Esophagus squamous epithelium (tissue), 5 donors: ENCODE measurements around the gene ZC3H12A. TPM values are rescaled to one million over a fixed set of nuclear protein-coding genes. Genes with fewer than 3 reads are reported as not detected.

Experiments
- DNase-seq: peaks from one replicate; lab custom pipeline; 2025; lab: John Stamatoyannopoulos, UW
- H3K27ac ChIP-seq, 4 donors: fragments of 200-600 bp; sonication (generic); one replicate each; pipeline ENCODE4 v1.5.1; 2016 to 2019; ENCODE audit warnings: mild to moderate bottlenecking in 1 of 4
- H3K27me3 ChIP-seq, 4 donors: fragments of 200-600 bp; sonication (generic); 1 replicate in 3 of 4; 2 replicates in 1 of 4; pipeline versions ENCODE4 v1.5.1 to v1.6.0; 2017 to 2021; ENCODE audit warnings: antibody characterized with exemption in 1 of 4
- H3K36me3 ChIP-seq, 3 donors: fragments of 200-600 bp; sonication (generic); one replicate each; pipeline ENCODE4 v1.5.1; 2016 to 2019
- H3K4me1 ChIP-seq, 3 donors: fragments of 200-600 bp; sonication (generic); one replicate each; pipeline ENCODE4 v1.5.1; 2017 to 2019
- H3K4me3 ChIP-seq, 4 donors: fragments of 200-600 bp; sonication (generic); 1 replicate in 3 of 4; 2 replicates in 1 of 4; pipeline ENCODE4 v1.5.1; 2016 to 2019; ENCODE audit warnings: mild to moderate bottlenecking in 2 of 4, moderate library complexity in 1 of 4
- H3K9me3 ChIP-seq, 3 donors: fragments of 200-600 bp; sonication (generic); one replicate each; pipeline ENCODE4 v1.5.1; 2016 to 2019
- POLR2A ChIP-seq, 4 donors: fragments of 450-650 bp; IDR thresholded peaks; one replicate each; pipeline ENCODE4 v1.6.1; 2017; ENCODE audit warnings: antibody characterized with exemption in 4 of 4, mild to moderate bottlenecking in 4 of 4, moderate library complexity in 3 of 4
- WGBS, 2 donors: methylation state at CpG; one replicate each; pipeline ENCODE4 v1.1.5; 2018; 5-methylcytosine and 5-hydroxymethylcytosine counted together
- intact Hi-C: fragments of 100-400 bp; cut with DNase I; formaldehyde crosslinking; loops from one replicate; pipeline ENCODE4 v1.15.0; 2022
- total RNA-seq, 4 donors: library from RNA; depleted of rRNA; stranded (reverse); fragments of >200 nt; gene quantifications; one replicate each; pipeline ENCODE4 v1.1.0, GENCODE V29; 2016
- TF ChIP-seq, protein P1 (sequence below), 6 experiments: fragments of 450-650 bp in 4 of 6; fragments of 200-600 bp in 2 of 6; sonication (generic) in 2 of 6; IDR thresholded peaks; one replicate each; pipeline ENCODE4 v1.5.1; 2016 to 2019; ENCODE audit warnings: antibody characterized with exemption in 6 of 6, mild to moderate bottlenecking in 4 of 6, moderate library complexity in 4 of 6
- donor health status: DM: yes; HTN: yes; CAD: no.

ZC3H12A gene
- total RNA-seq, 4 donors from 2014 or later = 11.6 to 132 (median 49.0) TPM

- no peaks in the 10 kb centered on the region for H3K27me3 ChIP-seq
- peak overlapping the region; percentile 26 to 69 (median 62) for H3K27ac ChIP-seq
- H3K4me3 ChIP-seq = no peak overlapping the region
- intact Hi-C loops = no loop called here
- peaks cover 0 to 3% (median 0%) of the 10 kb centered on the region in 3 donors for H3K36me3 ChIP-seq
- no peak for DNase-seq
- 73 to 77% methylated on average over 5 to 6 of the region's 6 CpGs for WGBS, 2 donors
- no peaks in the 10 kb centered on the region for H3K9me3 ChIP-seq
- no peak for TF ChIP-seq POLR2A (IDR thresholded peaks at IDR 0.05)
- TF ChIP-seq, protein P1, sequence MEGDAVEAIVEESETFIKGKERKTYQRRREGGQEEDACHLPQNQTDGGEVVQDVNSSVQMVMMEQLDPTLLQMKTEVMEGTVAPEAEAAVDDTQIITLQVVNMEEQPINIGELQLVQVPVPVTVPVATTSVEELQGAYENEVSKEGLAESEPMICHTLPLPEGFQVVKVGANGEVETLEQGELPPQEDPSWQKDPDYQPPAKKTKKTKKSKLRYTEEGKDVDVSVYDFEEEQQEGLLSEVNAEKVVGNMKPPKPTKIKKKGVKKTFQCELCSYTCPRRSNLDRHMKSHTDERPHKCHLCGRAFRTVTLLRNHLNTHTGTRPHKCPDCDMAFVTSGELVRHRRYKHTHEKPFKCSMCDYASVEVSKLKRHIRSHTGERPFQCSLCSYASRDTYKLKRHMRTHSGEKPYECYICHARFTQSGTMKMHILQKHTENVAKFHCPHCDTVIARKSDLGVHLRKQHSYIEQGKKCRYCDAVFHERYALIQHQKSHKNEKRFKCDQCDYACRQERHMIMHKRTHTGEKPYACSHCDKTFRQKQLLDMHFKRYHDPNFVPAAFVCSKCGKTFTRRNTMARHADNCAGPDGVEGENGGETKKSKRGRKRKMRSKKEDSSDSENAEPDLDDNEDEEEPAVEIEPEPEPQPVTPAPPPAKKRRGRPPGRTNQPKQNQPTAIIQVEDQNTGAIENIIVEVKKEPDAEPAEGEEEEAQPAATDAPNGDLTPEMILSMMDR (IDR thresholded peaks at IDR 0.05) = no peak
- H3K4me1 ChIP-seq = peaks cover 0 to 22% (median 14%) of the 10 kb centered on the region in 3 donors
These were observed 8.5 kb upstream of the ZC3H12A start for GRCh38 chr1:37465593-37466517.

DNA sequence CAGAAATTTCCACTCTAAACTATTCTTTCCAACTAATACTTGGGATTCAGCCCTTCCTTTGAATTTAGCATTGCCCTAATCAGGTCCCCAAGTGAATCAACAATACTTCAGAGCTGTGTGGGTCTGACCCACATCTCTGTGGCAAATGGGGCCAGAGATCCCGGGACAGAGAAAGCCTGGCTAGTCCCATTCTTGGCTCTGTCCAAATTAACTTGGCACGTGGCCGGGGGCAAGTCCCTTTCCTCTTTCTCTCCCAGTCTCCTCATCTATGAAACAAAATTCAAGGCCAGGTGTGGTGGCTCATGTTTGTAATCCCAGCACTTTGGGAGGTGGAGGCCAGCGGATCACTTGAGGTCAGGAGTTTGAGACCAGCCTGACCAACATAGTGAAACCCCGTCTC lies 6.3 kb upstream of the ZC3H12A start:
- intact Hi-C loops = no loop called here
- Histone ChIP-seq H3K36me3 (no peaks in the 10 kb centered on the region), H3K9me3 (no peaks in the 10 kb centered on the region), H3K27ac (no peak overlapping the region), H3K4me3 (no peak overlapping the region), H3K27me3 (no peaks in the 10 kb centered on the region), H3K4me1 (peaks cover 14 to 43% (median 36%) of the 10 kb centered on the region in 3 donors)
- 81 to 94% methylated on average over 5 of the region's 5 CpGs for WGBS, 2 donors
- no peak for DNase-seq
- no peak for TF ChIP-seq POLR2A (IDR thresholded peaks at IDR 0.05)
- TF ChIP-seq, protein P1 (IDR thresholded peaks at IDR 0.05) = no peak

DNA sequence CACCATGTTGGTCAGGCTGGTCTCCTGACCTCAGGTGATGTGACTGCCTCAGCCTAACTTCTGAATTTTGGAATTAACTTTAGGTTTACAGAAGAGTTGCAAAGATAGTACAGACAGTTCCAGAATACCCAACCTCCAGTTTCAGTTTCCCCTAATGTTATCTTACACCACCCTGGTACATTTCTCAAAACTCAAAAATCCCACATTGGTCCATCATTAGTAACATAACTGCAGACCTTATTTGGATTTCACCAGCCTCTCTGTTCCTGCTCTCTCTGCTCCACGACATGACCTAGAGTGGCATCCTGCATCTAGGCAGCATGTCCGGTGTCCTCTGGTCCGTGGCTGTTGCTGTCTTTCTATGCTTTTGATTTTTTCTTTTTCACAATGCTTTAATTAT lies 5.0 kb upstream of the ZC3H12A start:
- H3K36me3 ChIP-seq = no peaks in the 10 kb centered on the region
- H3K9me3 ChIP-seq = no peaks in the 10 kb centered on the region
- TF ChIP-seq POLR2A (IDR thresholded peaks at IDR 0.05) = no peak
- TF ChIP-seq, protein P1 (IDR thresholded peaks at IDR 0.05) = no peak
- no peak overlapping the region for H3K27ac ChIP-seq
- DNase-seq = no peak
- no peaks in the 10 kb centered on the region for H3K27me3 ChIP-seq
- H3K4me1 ChIP-seq = peaks cover 23 to 54% (median 43%) of the 10 kb centered on the region in 3 donors
- 87 to 88% methylated on average over 3 of the region's 3 CpGs for WGBS, 2 donors
- intact Hi-C loops = no loop called here
- H3K4me3 ChIP-seq = no peak overlapping the region

DNA sequence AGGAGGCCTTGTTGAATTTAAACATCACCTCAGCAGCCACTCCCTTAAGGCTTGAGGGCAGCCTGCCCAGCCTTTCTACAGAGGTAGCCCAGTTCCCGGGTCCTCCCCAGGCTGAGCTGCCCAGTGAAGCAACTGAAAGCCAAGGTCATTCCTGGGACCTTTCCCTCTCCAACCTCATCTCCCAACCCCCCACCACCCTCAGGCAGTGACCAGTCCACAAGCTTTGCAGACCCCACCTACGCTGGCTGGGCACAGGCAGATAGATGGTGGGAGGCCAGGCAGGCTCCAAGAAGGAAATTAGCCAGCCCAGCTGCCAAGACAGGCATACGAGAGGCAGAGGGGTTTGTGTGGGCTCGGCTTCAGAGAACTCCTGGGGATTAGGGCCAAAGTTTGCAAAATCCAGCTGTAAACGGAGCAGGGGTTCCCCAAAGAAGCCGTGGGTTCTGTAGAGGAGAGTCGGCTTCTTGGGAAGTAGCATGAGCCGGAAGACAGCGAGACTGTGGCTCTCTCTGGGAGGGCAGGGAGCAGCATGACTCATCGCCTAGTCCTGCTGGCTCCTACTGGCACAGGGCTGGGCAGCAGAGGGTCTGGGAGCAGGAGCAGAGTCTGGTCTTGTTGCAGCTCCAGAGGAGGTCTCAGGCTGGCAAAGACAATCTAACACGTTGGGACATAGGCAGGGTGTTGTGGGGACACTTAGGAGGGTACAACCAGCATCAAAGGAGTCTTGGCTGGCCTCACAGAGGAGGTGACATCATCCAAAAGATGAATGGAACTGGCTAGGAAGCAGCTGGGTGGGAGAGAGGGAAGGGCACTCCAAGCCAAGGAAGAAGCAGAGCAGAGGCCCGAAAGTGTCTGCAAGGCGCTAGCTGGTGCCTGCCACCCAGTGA lies 2.8 kb upstream of the ZC3H12A start:
- peak overlapping the region; percentile 90 to 97 (median 96) for H3K27ac ChIP-seq
- intact Hi-C loops = no loop called here
- no peaks in the 10 kb centered on the region for H3K9me3 ChIP-seq
- peak overlapping the region; percentile 6 to 53 (median 22) for H3K4me3 ChIP-seq
- no peak for DNase-seq
- H3K4me1 ChIP-seq = peaks cover 33 to 55% (median 42%) of the 10 kb centered on the region in 3 donors
- TF ChIP-seq POLR2A (IDR thresholded peaks at IDR 0.05) = peak in 1 of 4 donors; percentile 34
- TF ChIP-seq, protein P1 (IDR thresholded peaks at IDR 0.05) = no peak
- H3K27me3 ChIP-seq = no peaks in the 10 kb centered on the region
- no peaks in the 10 kb centered on the region for H3K36me3 ChIP-seq
- WGBS, 2 donors = 8 to 14% methylated on average over 11 to 13 of the region's 13 CpGs
